HepG2 (cell line): ENCODE results near the gene DPEP3. TPM values are rescaled to one million over a fixed set of nuclear protein-coding genes. Genes with fewer than 3 reads are reported as not detected.

ENCODE experiments used
- AHR ChIP-seq: IDR thresholded peaks from 2 replicates; pipeline ENCODE4 v1.6.1; 2018; ENCODE audit warnings: missing genetic modification reagents, missing compliant biosample characterization
- FOXJ3 ChIP-seq: sonication (generic); formaldehyde crosslinking; IDR thresholded peaks from 2 replicates; pipeline ENCODE4 v1.4.0; 2020; ENCODE audit warnings: missing genetic modification reagents, mild to moderate bottlenecking, borderline replicate concordance
- MED13 ChIP-seq: sonication (generic); formaldehyde crosslinking; IDR thresholded peaks from 2 replicates; pipeline ENCODE4 v1.5.0; 2020; ENCODE audit warnings: missing genetic modification reagents
- NFE2L1 ChIP-seq: sonication (generic); formaldehyde crosslinking; IDR thresholded peaks from 2 replicates; pipeline ENCODE4 v1.4.0; 2020; ENCODE audit warnings: missing genetic modification reagents, mild to moderate bottlenecking, borderline replicate concordance
- NKX3-1 ChIP-seq: sonication (generic); formaldehyde crosslinking; IDR thresholded peaks from 2 replicates; pipeline ENCODE4 v1.5.0; 2020; ENCODE audit warnings: missing genetic modification reagents
- NR3C1 ChIP-seq: sonication (generic); formaldehyde crosslinking; IDR thresholded peaks from 2 replicates; pipeline ENCODE4 v1.4.0; 2020; ENCODE audit warnings: missing genetic modification reagents
- POGZ ChIP-seq: sonication (generic); formaldehyde crosslinking; IDR thresholded peaks from 2 replicates; pipeline ENCODE4 v1.4.0; 2020; ENCODE audit warnings: mild to moderate bottlenecking, missing genetic modification reagents
- RFX1 ChIP-seq: fragments of 450-650 bp; IDR thresholded peaks from 2 replicates; pipeline ENCODE4 v1.6.1; 2017
- RORA ChIP-seq: sonication (generic); formaldehyde crosslinking; IDR thresholded peaks from 2 replicates; pipeline ENCODE4 v1.5.0; 2020; ENCODE audit warnings: mild to moderate bottlenecking, missing genetic modification reagents, moderate library complexity
- SALL2 ChIP-seq: sonication (generic); formaldehyde crosslinking; IDR thresholded peaks from 2 replicates; pipeline ENCODE4 v1.8.1; 2023; ENCODE audit warnings: mild to moderate bottlenecking, missing genetic modification reagents, inconsistent platforms
- SATB2 ChIP-seq: sonication (generic); formaldehyde crosslinking; IDR thresholded peaks from 2 replicates; pipeline ENCODE4 v1.5.0; 2020; ENCODE audit warnings: missing genetic modification reagents
- SETDB1 ChIP-seq: sonication (generic); formaldehyde crosslinking; IDR thresholded peaks from 2 replicates; pipeline ENCODE4 v1.5.1; 2020; ENCODE audit warnings: missing genetic modification reagents, mild to moderate bottlenecking, borderline replicate concordance
- SMAD1 ChIP-seq: sonication (generic); formaldehyde crosslinking; IDR thresholded peaks from 2 replicates; pipeline ENCODE4 v1.4.0; 2020; ENCODE audit warnings: missing genetic modification reagents, low read depth, mild to moderate bottlenecking, borderline replicate concordance
- ZNF234 ChIP-seq: sonication (generic); formaldehyde crosslinking; conservative IDR thresholded peaks from 2 replicates; pipeline ENCODE4 v1.5.1; 2020; ENCODE audit warnings: mild to moderate bottlenecking, missing genetic modification reagents
- ZNF670 ChIP-seq: sonication (generic); formaldehyde crosslinking; IDR thresholded peaks from 2 replicates; pipeline ENCODE4 v1.8.0; 2022; ENCODE audit warnings: mild to moderate bottlenecking, missing genetic modification reagents, borderline replicate concordance
- ZNF761 ChIP-seq: sonication (generic); formaldehyde crosslinking; conservative IDR thresholded peaks from 2 replicates; pipeline ENCODE4 v1.4.0; 2020; ENCODE audit warnings: mild to moderate bottlenecking, missing genetic modification reagents
- ZSCAN29 ChIP-seq: sonication (generic); formaldehyde crosslinking; conservative IDR thresholded peaks from 2 replicates; pipeline ENCODE4 v1.4.0; 2020; ENCODE audit warnings: mild to moderate bottlenecking, missing genetic modification reagents
- polyA plus RNA-seq, 8 experiments: library from polyadenylated mRNA; depleted of rRNA in 3 of 8; stranded (reverse) in 7 of 8; unstranded in 1 of 8; fragments of >200 nt; fragmentation: Illumina TruSeq in 4 of 8; extraction: Trizol in 4 of 8; gene quantifications; 2 replicates each; pipeline versions ENCODE4 v1.2.1 to v1.2.3, GENCODE V29; 2011 to 2016; ENCODE audit warnings: low read depth in 4 of 8, missing spikeins in 1 of 8, mixed read lengths in 1 of 8; ENCODE audit not compliant: insufficient read depth in 1 of 8
- total RNA-seq, 5 experiments: library from RNA; depleted of rRNA; stranded (reverse); fragments of >200 nt; fragmentation: Illumina TruSeq; extraction: Trizol; gene quantifications; 2 replicates each; pipeline ENCODE4 v1.2.3, GENCODE V29; 2016; ENCODE audit warnings: low read depth in 1 of 5
- TF ChIP-seq, protein P1 (sequence below): sonication (generic); formaldehyde crosslinking; IDR thresholded peaks from 2 replicates; pipeline ENCODE4 v1.5.0; 2020; ENCODE audit warnings: mild to moderate bottlenecking, missing genetic modification reagents
- TF ChIP-seq, protein P2 (sequence below): sonication (generic); formaldehyde crosslinking; IDR thresholded peaks from 2 replicates; pipeline ENCODE4 v1.4.0; 2020; ENCODE audit warnings: mild to moderate bottlenecking, missing genetic modification reagents
- TF ChIP-seq, protein P3 (sequence below): IDR thresholded peaks from 2 replicates; pipeline ENCODE4 v1.6.1; 2012; ENCODE audit warnings: low read depth, low read length, improper control_type of control experiment
- TF ChIP-seq, protein P4 (sequence below): sonication (generic); formaldehyde crosslinking; IDR thresholded peaks from 2 replicates; pipeline ENCODE4 v1.4.0; 2020; ENCODE audit warnings: missing genetic modification reagents
- TF ChIP-seq, protein P5 (sequence below): sonication (generic); formaldehyde crosslinking; IDR thresholded peaks from 2 replicates; pipeline ENCODE4 v1.5.0; 2020; ENCODE audit warnings: missing genetic modification reagents

DPEP3 gene
- total and polyA plus RNA-seq, 2 of the 13 experiments (the other 11 are each of a cell fraction or from before 2014, with no cell fraction given): not detected

DNA sequence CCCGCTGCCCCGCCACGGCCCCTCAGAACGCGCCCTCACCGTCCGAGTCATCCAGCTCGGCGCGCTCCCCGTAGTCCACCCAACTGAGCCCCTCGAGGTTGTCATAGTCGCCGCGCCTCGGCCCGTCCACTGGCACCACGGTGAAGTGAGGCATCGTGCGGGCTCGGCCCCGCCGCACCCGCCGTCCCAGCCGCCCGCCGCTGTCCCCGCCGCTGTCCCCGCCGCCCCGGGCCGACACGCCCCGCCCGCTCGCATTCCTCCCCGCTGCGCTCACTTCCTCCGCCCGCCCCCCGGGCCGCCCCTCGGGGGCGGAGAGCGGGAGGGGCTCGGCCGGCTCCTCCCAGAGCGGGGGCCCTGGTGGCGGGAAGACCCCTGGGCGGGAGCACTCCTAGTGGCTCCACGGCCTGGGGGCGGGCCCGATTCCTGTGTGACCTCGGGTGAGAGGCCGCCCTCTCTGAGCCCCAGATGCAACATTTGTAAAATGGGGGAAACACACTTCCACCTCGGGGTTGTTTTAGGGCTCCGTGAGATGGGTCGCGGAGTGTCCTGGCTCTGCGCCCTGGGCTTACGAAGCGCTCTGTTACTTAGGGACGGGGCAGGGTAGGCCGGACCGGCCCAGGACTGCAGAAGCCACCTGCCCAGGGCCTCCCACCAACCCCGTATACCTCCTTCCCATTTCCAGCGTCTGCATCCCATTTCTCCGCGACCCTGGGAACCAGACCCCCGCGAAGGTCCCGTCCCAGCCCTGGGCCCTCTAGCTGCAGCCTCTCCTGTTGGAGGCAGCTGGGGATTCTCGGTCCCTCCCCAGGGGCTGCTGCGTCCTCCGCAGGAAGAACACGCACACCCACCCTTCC is 11.7 kb downstream of the DPEP3 start, which contains the start of gene SLC12A4 (continued):
- TF ChIP-seq NR3C1 (CRISPR knock-in tag): no peak
- peak; percentile 63 for TF ChIP-seq MED13 (CRISPR knock-in tag)
- no peak; the same call in 1 of the 2 replicates for TF ChIP-seq NKX3-1 (CRISPR knock-in tag)
- TF ChIP-seq ZNF670 (CRISPR knock-in tag): no peak
- no peak for TF ChIP-seq AHR
- peak; percentile 69 for TF ChIP-seq POGZ (CRISPR knock-in tag)
- TF ChIP-seq ZNF761 (CRISPR knock-in tag): no peak
- no peak for TF ChIP-seq RORA
- TF ChIP-seq SETDB1 (CRISPR knock-in tag): no peak
- no peak for TF ChIP-seq RFX1
- no peak for TF ChIP-seq SATB2 (CRISPR knock-in tag)
- TF ChIP-seq, protein P1, sequence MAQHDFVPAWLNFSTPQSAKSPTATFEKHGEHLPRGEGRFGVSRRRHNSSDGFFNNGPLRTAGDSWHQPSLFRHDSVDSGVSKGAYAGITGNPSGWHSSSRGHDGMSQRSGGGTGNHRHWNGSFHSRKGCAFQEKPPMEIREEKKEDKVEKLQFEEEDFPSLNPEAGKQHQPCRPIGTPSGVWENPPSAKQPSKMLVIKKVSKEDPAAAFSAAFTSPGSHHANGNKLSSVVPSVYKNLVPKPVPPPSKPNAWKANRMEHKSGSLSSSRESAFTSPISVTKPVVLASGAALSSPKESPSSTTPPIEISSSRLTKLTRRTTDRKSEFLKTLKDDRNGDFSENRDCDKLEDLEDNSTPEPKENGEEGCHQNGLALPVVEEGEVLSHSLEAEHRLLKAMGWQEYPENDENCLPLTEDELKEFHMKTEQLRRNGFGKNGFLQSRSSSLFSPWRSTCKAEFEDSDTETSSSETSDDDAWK (CRISPR knock-in tag): no peak
- TF ChIP-seq, protein P2, sequence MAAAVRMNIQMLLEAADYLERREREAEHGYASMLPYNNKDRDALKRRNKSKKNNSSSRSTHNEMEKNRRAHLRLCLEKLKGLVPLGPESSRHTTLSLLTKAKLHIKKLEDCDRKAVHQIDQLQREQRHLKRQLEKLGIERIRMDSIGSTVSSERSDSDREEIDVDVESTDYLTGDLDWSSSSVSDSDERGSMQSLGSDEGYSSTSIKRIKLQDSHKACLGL: no peak
- 0 out of 2 replicates have a peak, but pooled peaks have one; percentile 86 for TF ChIP-seq SMAD1 (CRISPR knock-in tag)
- peak; percentile 8; the same call in 1 of the 2 replicates for TF ChIP-seq ZSCAN29 (CRISPR knock-in tag)
- TF ChIP-seq, protein P3, sequence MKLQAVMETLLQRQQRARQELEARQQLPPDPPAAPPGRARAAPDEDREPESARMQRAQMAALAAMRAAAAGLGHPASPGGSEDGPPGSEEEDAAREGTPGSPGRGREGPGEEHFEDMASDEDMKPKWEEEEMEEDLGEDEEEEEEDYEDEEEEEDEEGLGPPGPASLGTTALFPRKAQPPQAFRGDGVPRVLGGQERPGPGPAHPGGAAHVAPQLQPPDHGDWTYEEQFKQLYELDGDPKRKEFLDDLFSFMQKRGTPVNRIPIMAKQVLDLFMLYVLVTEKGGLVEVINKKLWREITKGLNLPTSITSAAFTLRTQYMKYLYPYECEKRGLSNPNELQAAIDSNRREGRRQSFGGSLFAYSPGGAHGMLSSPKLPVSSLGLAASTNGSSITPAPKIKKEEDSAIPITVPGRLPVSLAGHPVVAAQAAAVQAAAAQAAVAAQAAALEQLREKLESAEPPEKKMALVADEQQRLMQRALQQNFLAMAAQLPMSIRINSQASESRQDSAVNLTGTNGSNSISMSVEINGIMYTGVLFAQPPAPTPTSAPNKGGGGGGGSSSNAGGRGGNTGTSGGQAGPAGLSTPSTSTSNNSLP: no peak
- TF ChIP-seq, protein P4, sequence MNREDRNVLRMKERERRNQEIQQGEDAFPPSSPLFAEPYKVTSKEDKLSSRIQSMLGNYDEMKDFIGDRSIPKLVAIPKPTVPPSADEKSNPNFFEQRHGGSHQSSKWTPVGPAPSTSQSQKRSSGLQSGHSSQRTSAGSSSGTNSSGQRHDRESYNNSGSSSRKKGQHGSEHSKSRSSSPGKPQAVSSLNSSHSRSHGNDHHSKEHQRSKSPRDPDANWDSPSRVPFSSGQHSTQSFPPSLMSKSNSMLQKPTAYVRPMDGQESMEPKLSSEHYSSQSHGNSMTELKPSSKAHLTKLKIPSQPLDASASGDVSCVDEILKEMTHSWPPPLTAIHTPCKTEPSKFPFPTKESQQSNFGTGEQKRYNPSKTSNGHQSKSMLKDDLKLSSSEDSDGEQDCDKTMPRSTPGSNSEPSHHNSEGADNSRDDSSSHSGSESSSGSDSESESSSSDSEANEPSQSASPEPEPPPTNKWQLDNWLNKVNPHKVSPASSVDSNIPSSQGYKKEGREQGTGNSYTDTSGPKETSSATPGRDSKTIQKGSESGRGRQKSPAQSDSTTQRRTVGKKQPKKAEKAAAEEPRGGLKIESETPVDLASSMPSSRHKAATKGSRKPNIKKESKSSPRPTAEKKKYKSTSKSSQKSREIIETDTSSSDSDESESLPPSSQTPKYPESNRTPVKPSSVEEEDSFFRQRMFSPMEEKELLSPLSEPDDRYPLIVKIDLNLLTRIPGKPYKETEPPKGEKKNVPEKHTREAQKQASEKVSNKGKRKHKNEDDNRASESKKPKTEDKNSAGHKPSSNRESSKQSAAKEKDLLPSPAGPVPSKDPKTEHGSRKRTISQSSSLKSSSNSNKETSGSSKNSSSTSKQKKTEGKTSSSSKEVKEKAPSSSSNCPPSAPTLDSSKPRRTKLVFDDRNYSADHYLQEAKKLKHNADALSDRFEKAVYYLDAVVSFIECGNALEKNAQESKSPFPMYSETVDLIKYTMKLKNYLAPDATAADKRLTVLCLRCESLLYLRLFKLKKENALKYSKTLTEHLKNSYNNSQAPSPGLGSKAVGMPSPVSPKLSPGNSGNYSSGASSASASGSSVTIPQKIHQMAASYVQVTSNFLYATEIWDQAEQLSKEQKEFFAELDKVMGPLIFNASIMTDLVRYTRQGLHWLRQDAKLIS (CRISPR knock-in tag): no peak
- TF ChIP-seq SALL2 (CRISPR knock-in tag): peak; percentile 67; the same call in 1 of the 2 replicates
- TF ChIP-seq FOXJ3 (CRISPR knock-in tag): no peak
- 0 out of 2 replicates have a peak, but pooled peaks have one; percentile 31 for TF ChIP-seq ZNF234
- TF ChIP-seq NFE2L1 (CRISPR knock-in tag): peak; percentile 76; the same call in 1 of the 2 replicates
- TF ChIP-seq, protein P5, sequence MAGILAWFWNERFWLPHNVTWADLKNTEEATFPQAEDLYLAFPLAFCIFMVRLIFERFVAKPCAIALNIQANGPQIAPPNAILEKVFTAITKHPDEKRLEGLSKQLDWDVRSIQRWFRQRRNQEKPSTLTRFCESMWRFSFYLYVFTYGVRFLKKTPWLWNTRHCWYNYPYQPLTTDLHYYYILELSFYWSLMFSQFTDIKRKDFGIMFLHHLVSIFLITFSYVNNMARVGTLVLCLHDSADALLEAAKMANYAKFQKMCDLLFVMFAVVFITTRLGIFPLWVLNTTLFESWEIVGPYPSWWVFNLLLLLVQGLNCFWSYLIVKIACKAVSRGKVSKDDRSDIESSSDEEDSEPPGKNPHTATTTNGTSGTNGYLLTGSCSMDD (CRISPR knock-in tag): peak; percentile 55; the same call in 1 of the 2 replicates
